Gastroesophageal sphincter (tissue), 3 donors: ENCODE results near the gene KRT32.

Experiments
- EP300 ChIP-seq: sonication (generic); formaldehyde crosslinking; IDR thresholded peaks from one replicate; pipeline ENCODE4 v1.6.1; 2017; ENCODE audit warnings: antibody characterized with exemption, mild to moderate bottlenecking
- POLR2A ChIP-seq, 2 donors: fragments of 450-650 bp; IDR thresholded peaks; one replicate each; pipeline ENCODE4 v1.6.1; 2017; ENCODE audit warnings: antibody characterized with exemption in 2 of 2, mild to moderate bottlenecking in 2 of 2, moderate library complexity in 1 of 2
- POLR2AphosphoS5 ChIP-seq: sonication (generic); formaldehyde crosslinking; IDR thresholded peaks from one replicate; pipeline ENCODE4 v1.6.1; 2017; ENCODE audit warnings: antibody characterized with exemption
- TF ChIP-seq, protein P1 (sequence below), 4 experiments: fragments of 200-600 bp in 2 of 4; fragments of 450-650 bp in 2 of 4; sonication (generic) in 1 of 4; IDR thresholded peaks; one replicate each; pipeline ENCODE4 v1.5.1; 2017 to 2019; ENCODE audit warnings: antibody characterized with exemption in 4 of 4, mild to moderate bottlenecking in 2 of 4, moderate library complexity in 2 of 4

DNA sequence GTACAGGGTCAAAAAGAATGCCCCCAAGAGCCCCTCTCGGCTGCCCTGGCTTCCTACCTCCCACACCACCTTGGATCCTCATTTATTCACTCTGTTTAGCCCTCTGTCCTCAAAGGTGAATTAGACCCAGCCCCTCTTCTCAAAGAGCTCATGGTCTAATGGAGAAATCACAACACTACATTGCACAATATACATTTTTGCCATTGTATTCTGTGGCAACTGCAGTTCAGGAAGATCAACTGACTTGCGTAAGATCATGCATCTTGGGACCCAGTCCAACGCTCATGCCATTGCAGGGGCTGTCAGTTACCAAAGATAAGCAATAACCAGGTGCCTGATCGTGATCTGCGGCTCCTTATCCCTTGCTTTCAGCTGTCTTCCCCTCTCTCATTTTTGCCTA lies 27.8 kb downstream of the KRT32 start:
- TF ChIP-seq, protein P1, sequence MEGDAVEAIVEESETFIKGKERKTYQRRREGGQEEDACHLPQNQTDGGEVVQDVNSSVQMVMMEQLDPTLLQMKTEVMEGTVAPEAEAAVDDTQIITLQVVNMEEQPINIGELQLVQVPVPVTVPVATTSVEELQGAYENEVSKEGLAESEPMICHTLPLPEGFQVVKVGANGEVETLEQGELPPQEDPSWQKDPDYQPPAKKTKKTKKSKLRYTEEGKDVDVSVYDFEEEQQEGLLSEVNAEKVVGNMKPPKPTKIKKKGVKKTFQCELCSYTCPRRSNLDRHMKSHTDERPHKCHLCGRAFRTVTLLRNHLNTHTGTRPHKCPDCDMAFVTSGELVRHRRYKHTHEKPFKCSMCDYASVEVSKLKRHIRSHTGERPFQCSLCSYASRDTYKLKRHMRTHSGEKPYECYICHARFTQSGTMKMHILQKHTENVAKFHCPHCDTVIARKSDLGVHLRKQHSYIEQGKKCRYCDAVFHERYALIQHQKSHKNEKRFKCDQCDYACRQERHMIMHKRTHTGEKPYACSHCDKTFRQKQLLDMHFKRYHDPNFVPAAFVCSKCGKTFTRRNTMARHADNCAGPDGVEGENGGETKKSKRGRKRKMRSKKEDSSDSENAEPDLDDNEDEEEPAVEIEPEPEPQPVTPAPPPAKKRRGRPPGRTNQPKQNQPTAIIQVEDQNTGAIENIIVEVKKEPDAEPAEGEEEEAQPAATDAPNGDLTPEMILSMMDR (IDR thresholded peaks at IDR 0.05), result no peak
- TF ChIP-seq POLR2A (IDR thresholded peaks at IDR 0.05), result no peak
- TF ChIP-seq POLR2AphosphoS5, result no peak
- TF ChIP-seq EP300, result no peak
